T47D (cell line): Measurements from ENCODE around the gene KLK13.

Source experiments
- DNase-seq, 2 experiments: peaks; one replicate each; pipeline versions ENCODE4 v3.0.0 to v3.0.0-alpha.2; 2011 to 2012; ENCODE audit warnings: low read depth in 1 of 2, low spot score in 1 of 2
- JUND ChIP-seq: IDR thresholded peaks from 2 replicates; pipeline ENCODE4 v1.6.1; 2012; ENCODE audit warnings: low read depth
- in situ Hi-C: cut with HindIII; loops from 2 replicates; pipeline ENCODE4 v1.10.0; 2016; ENCODE audit warnings: low sequenced_read_pairs, low pct_unique_long_range_greater_than_20kb

Gene KLK13

GRCh38 chr19:51031220-51031879 is 33.5 kb downstream of the KLK13 start:
- no peak for DNase-seq
- in situ Hi-C loops, result no loop called here
- TF ChIP-seq JUND, result no peak

GRCh38 chr19:51030631-51031030 is 34.3 kb downstream of the KLK13 start:
- in situ Hi-C loops, result no loop called here
- no peak for DNase-seq
- no peak for TF ChIP-seq JUND

GRCh38 chr19:51029718-51030117 is 35.2 kb downstream of the KLK13 start:
- no peak for TF ChIP-seq JUND
- in situ Hi-C loops, result no loop called here
- peak in 1 of 2 experiments; percentile 60 for DNase-seq

- in situ Hi-C loops, result no loop called here
- no peak for TF ChIP-seq JUND
- no peak for DNase-seq
Measured at GRCh38 chr19:51027873-51028272, 37.0 kb downstream of the KLK13 start.

GRCh38 chr19:51027126-51027806 is 37.6 kb downstream of the KLK13 start:
- in situ Hi-C loops, result no loop called here
- no peak for DNase-seq
- no peak for TF ChIP-seq JUND

DNA sequence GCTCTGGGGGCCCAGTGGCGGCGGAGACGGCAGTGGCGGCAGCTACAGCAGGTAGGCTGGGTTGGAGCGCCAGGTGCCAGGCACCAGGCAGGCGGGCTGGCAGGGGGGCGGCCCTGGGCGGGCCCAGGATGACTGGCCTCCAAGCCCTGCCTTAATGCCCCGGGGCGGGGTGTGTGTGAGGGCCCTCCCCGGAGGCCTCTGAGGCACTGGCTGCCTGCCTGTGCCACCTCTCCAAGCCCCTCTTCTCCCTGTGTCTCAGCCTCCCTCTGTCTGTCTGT is 38.4 kb downstream of the KLK13 start, which contains the start of gene KLK11:
TSS of gene KLK11 (minus strand) at position 63 of the 278 bp plus-strand sequence. CDS start 985 bp downstream, outside the sequence.
- no peak for TF ChIP-seq JUND
- DNase-seq, result no peak
- in situ Hi-C loops, result no loop called here

DNA sequence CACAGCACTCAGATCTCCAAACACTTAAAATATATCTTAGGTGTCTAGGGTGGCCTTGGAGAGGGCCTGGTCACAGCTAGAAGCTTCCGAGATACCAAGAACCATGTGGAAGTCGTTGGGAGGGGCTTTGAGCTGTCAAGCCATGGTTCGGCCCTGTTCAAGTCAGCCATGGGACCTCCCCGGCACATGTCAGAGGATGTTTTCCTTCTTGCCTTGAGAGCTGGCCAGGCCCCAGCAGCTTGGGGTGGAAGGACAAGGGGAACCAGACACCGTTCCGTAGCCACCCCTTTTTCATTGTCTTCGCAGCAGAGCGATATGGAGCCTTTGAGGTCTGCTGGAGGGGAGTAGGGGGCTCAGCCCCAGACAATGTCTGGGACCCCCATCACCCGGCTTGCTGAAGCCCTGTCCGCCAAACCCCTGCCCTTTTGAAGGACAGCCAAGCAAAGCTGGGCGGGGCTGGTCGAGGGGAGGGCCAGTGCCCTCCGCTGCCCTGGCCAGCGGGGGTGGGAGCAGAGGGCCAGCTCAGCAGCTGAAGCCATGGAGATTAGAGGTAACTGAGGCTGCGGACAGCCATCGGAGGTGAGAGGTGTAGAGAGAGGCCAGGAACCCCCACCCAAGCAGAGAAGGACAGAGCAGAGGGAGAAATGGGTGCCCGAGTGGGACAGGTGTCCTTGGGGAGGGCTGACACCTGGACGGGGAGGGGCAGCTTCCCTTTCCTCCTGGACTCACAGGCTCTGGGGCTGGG is 38.9 kb downstream of the KLK13 start:
- in situ Hi-C loops, result no loop called here
- no peak for TF ChIP-seq JUND
- DNase-seq, result no peak

GRCh38 chr19:51025401-51025800 is 39.5 kb downstream of the KLK13 start:
- in situ Hi-C loops, result no loop called here
- TF ChIP-seq JUND, result no peak
- DNase-seq, result no peak

DNA sequence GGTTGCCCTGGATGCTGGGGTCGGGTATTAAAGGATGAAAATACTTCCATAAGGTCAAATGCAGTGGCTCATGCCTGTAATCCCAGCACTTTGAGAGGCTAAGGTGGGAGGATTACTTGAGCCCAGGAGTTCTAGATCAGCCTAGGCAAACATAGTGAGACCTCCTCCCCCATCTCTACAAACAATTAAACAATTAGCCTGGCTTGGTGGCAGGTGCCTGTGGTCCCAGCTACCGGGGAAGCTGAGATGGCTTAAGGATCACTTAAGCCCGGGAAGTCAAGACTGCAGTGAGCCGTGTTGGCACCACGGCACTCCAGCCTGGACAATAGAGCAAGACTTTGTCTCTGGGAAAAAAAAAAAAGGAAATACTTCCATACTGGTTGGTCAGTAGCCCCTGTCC is 40.0 kb downstream of the KLK13 start:
- in situ Hi-C loops, result no loop called here
- DNase-seq, result peak in 1 of 2 experiments; percentile 62
- TF ChIP-seq JUND, result no peak

GRCh38 chr19:51023946-51024345 is 40.9 kb downstream of the KLK13 start:
- no peak for DNase-seq
- in situ Hi-C loops, result no loop called here
- no peak for TF ChIP-seq JUND

- TF ChIP-seq JUND, result no peak
- in situ Hi-C loops, result no loop called here
- DNase-seq, result no peak
Measured at GRCh38 chr19:51022526-51022925, 42.4 kb downstream of the KLK13 start.

DNA sequence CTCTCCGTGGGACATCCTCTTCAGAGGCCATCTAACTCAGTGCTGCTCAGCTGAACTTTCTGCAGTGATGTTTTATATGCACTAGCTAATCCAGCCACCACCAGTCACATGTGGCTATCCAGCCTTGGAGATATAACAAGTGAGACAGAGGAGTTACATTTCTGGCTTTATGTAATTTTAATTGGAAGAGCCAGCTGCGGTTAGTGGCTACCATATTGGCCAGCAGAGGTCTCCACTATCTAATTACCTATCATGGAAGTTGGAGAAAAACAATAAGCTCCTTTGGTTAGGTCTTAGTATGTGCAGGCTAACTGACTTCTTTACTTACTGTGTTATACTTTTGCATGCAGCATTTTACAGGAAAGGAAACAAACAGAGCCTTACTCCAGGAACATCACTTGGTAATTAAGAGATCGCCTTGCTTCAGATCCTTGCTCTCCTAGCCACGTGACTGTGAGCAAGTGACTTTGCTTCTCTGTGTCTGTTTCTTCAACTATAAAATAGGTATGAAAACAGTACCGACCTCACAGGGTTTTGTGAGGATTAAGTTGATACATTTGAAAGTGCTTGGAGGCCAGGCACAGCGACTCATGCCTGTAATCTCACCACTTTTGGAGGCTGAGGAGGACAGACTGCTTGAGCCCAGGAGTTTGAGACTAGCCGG is 43.8 kb downstream of the KLK13 start:
- in situ Hi-C loops, result no loop called here
- peak in 1 of 2 experiments; percentile 74 for DNase-seq

GRCh38 chr19:51019544-51019925 is 45.4 kb downstream of the KLK13 start, which contains the start of gene KLK10:
KLK10 (minus strand) TSS chr19:51019709; CDS start chr19:51019130, 579 bp downstream.
- TF ChIP-seq JUND, result no peak
- DNase-seq, result no peak
- in situ Hi-C loops, result no loop called here

More for the DNA sequence above, 43.8 kb downstream of the KLK13 start:
- TF ChIP-seq JUND, result no peak
